Measurements from ENCODE around the gene COL7A1. TPM values are rescaled to one million over a fixed set of nuclear protein-coding genes. Genes with fewer than 3 reads are reported as not detected.

Gene COL7A1
- total and polyA plus RNA-seq, 2 of the 8 experiments (the other 6 are each of a cell fraction or from before 2014, with no cell fraction given) = 10.7 to 13.9 TPM

- peak; percentile 51 for TF ChIP-seq KDM4A (IDR thresholded peaks at IDR 0.05; ENCODE audit: low read depth, low read length, severe bottlenecking)
- no peak for TF ChIP-seq RXRA (IDR thresholded peaks at IDR 0.05; ENCODE audit: insufficient read depth, low read depth, low read length)
- TF ChIP-seq CHD2 (IDR thresholded peaks at IDR 0.05; ENCODE audit: low read length) = no peak
- TF ChIP-seq CEBPB (IDR thresholded peaks at IDR 0.05; ENCODE audit: low read depth, low read length) = no peak
- 0 out of 2 replicates have a peak, but pooled peaks have one; percentile 11 for TF ChIP-seq KDM1A (IDR thresholded peaks at IDR 0.05; ENCODE audit: borderline replicate concordance, low read length)
- TF ChIP-seq POLR2AphosphoS5 (IDR thresholded peaks at IDR 0.05; ENCODE audit: low read depth, low read length) = peak; percentile 67
- no peak for TF ChIP-seq RAD21 (IDR thresholded peaks at IDR 0.05 in 1 of 2, conservative IDR thresholded peaks at IDR 0.05 in 1 of 2; ENCODE audit: low read depth in 2 of 2, low read length in 2 of 2)
- TF ChIP-seq ZNF274 (IDR thresholded peaks at IDR 0.05; ENCODE audit: borderline replicate concordance, extremely low read depth, low read length) = no peak
These were observed 38.1 kb downstream of the COL7A1 start, which contains the start of gene PFKFB4 (continued) for GRCh38 chr3:48556796-48557626.

Measured in H1 (cell line).